Measurements from ENCODE around the gene FABP6. TPM values are rescaled to one million over a fixed set of nuclear protein-coding genes. Genes with fewer than 3 reads are reported as not detected.

FABP6 gene
- polyA plus RNA-seq, 3 donors = not detected

- peak overlapping the region; percentile 34 for H3K4me2 ChIP-seq (replicated peaks; ENCODE audit: extremely low read depth, low read length, poor library complexity, severe bottlenecking)
- peak; percentile 15 to 51 (median 20) for DNase-seq
- Mint-ChIP-seq H3K4me1 (peaks cover 23% of the 10 kb centered on the region), H3K27ac (peak overlapping the region; percentile 27 to 89 (median 81)), H3K27me3 (ENCODE audit: low read depth in 3 of 3) (peaks cover 3 to 6% (median 4%) of the 10 kb centered on the region in 3 donors), H3K4me3 (peak overlapping the region; percentile 47 to 56), H3K9me3 (peaks cover 0 to 3% (median 0%) of the 10 kb centered on the region in 7 donors), H3K36me3 (peaks cover 0 to 2% of the 10 kb centered on the region in 2 donors)
- H3K4me1 ChIP-seq (ENCODE audit: control insufficient read depth in 1 of 2, insufficient read depth in 2 of 2, low read length in 2 of 2) = peaks cover 22 to 27% of the 10 kb centered on the region in 2 donors
- H3K9ac ChIP-seq (ENCODE audit: insufficient read depth, low read length, poor library complexity, severe bottlenecking) = no peak overlapping the region
- H2AFZ ChIP-seq (ENCODE audit: insufficient read depth, low read depth, low read length, poor library complexity, severe bottlenecking) = peak overlapping the region; percentile 9
- peak overlapping the region; percentile 39 to 57 for H3K27ac ChIP-seq (ENCODE audit: low read depth in 1 of 2, low read length in 2 of 2)
- no peaks in the 10 kb centered on the region for H4K20me1 ChIP-seq (ENCODE audit: insufficient read depth, low read length)
- WGBS (ENCODE audit: insufficient coverage) = 63% methylated on average over 2 of the region's 3 CpGs
- no peaks in the 10 kb centered on the region for H3K79me2 ChIP-seq (ENCODE audit: insufficient read depth, low read length)
- no peaks in the 10 kb centered on the region for H3K36me3 ChIP-seq (replicated peaks in 1 of 2; ENCODE audit: control insufficient read depth in 1 of 2, insufficient read depth in 2 of 2, low read length in 2 of 2)
- no peaks in the 10 kb centered on the region for H3K9me3 ChIP-seq (replicated peaks in 1 of 2; ENCODE audit: control insufficient read depth in 1 of 2, insufficient read depth in 1 of 2, low read length in 2 of 2)
- intact Hi-C loops (cut with micrococcal nuclease) = no loop called here
- no peaks in the 10 kb centered on the region for H3K27me3 ChIP-seq (ENCODE audit: control insufficient read depth in 2 of 2, insufficient read depth in 2 of 2, low read length in 2 of 2)
- TF ChIP-seq, protein P1, sequence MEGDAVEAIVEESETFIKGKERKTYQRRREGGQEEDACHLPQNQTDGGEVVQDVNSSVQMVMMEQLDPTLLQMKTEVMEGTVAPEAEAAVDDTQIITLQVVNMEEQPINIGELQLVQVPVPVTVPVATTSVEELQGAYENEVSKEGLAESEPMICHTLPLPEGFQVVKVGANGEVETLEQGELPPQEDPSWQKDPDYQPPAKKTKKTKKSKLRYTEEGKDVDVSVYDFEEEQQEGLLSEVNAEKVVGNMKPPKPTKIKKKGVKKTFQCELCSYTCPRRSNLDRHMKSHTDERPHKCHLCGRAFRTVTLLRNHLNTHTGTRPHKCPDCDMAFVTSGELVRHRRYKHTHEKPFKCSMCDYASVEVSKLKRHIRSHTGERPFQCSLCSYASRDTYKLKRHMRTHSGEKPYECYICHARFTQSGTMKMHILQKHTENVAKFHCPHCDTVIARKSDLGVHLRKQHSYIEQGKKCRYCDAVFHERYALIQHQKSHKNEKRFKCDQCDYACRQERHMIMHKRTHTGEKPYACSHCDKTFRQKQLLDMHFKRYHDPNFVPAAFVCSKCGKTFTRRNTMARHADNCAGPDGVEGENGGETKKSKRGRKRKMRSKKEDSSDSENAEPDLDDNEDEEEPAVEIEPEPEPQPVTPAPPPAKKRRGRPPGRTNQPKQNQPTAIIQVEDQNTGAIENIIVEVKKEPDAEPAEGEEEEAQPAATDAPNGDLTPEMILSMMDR (IDR thresholded peaks at IDR 0.05) = no peak
- H3K4me3 ChIP-seq (replicated peaks in 1 of 3; ENCODE audit: low read depth in 2 of 3, low read length in 3 of 3) = peak overlapping the region in 1 of 3 experiments; percentile 3
Observed at GRCh38 chr5:160185626-160186360, 43.5 kb upstream of the FABP6 start.

GRCh38 chr5:160186480-160186879, 42.8 kb upstream of the FABP6 start:
- H3K4me1 ChIP-seq (ENCODE audit: control insufficient read depth in 1 of 2, insufficient read depth in 2 of 2, low read length in 2 of 2) = peaks cover 22 to 27% of the 10 kb centered on the region in 2 donors
- no peaks in the 10 kb centered on the region for H3K79me2 ChIP-seq (ENCODE audit: insufficient read depth, low read length)
- peaks cover 23% of the 10 kb centered on the region for H3K4me1 Mint-ChIP-seq
- H3K27me3 ChIP-seq (ENCODE audit: control insufficient read depth in 2 of 2, insufficient read depth in 2 of 2, low read length in 2 of 2) = no peaks in the 10 kb centered on the region
- H3K9ac ChIP-seq (ENCODE audit: insufficient read depth, low read length, poor library complexity, severe bottlenecking) = no peak overlapping the region
- no peak for DNase-seq
- no peak overlapping the region for H2AFZ ChIP-seq (ENCODE audit: insufficient read depth, low read depth, low read length, poor library complexity, severe bottlenecking)
- H3K4me3 Mint-ChIP-seq = no peak overlapping the region
- H4K20me1 ChIP-seq (ENCODE audit: insufficient read depth, low read length) = no peaks in the 10 kb centered on the region
- intact Hi-C loops (cut with micrococcal nuclease) = no loop called here
- TF ChIP-seq, protein P1 (IDR thresholded peaks at IDR 0.05) = no peak
- WGBS (ENCODE audit: insufficient coverage) = no CpG with 5 or more reads among the region's 5 CpGs
- peak overlapping the region in 1 of 7 donors; percentile 59 for H3K27ac Mint-ChIP-seq
- peaks cover 0 to 2% of the 10 kb centered on the region in 2 donors for H3K36me3 Mint-ChIP-seq
- H3K27ac ChIP-seq (ENCODE audit: low read depth in 1 of 2, low read length in 2 of 2) = no peak overlapping the region
- H3K4me2 ChIP-seq (replicated peaks; ENCODE audit: extremely low read depth, low read length, poor library complexity, severe bottlenecking) = no peak overlapping the region
- no peak overlapping the region for H3K4me3 ChIP-seq (replicated peaks in 1 of 3; ENCODE audit: low read depth in 2 of 3, low read length in 3 of 3)
- peaks cover 0 to 3% (median 0%) of the 10 kb centered on the region in 7 donors for H3K9me3 Mint-ChIP-seq
- peaks cover 3 to 6% (median 4%) of the 10 kb centered on the region in 3 donors for H3K27me3 Mint-ChIP-seq (ENCODE audit: low read depth in 3 of 3)
- H3K9me3 ChIP-seq (replicated peaks in 1 of 2; ENCODE audit: control insufficient read depth in 1 of 2, insufficient read depth in 1 of 2, low read length in 2 of 2) = no peaks in the 10 kb centered on the region
- H3K36me3 ChIP-seq (replicated peaks in 1 of 2; ENCODE audit: control insufficient read depth in 1 of 2, insufficient read depth in 2 of 2, low read length in 2 of 2) = no peaks in the 10 kb centered on the region
